Measurements from ENCODE around the gene ZNF581.

ZNF581 gene

GRCh38 chr19:55643003-55643886 lies at the start of gene ZNF581:
ZNF581 (plus strand) TSS chr19:55643649; CDS start chr19:55644572, 923 bp downstream.
- DNase-seq: peak; percentile 81

- DNase-seq: no peak
Observed at GRCh38 chr19:55594996-55595545, 48.4 kb upstream of the ZNF581 start.

- no peak for DNase-seq
Observed at GRCh38 chr19:55596304-55596703, 47.1 kb upstream of the ZNF581 start.

- no peak for DNase-seq
Observed at GRCh38 chr19:55597501-55597921, 45.9 kb upstream of the ZNF581 start.

- no peak for DNase-seq
Observed at GRCh38 chr19:55598034-55598433, 45.4 kb upstream of the ZNF581 start.

- peak; percentile 87 for DNase-seq
Observed at GRCh38 chr19:55598719-55599467, 44.6 kb upstream of the ZNF581 start.

- DNase-seq: peak; percentile 96
Observed at GRCh38 chr19:55599468-55599841, 44.0 kb upstream of the ZNF581 start, which contains the start of gene FIZ1. FIZ1 (minus strand) TSS chr19:55599517; CDS start chr19:55597865, 1,652 bp downstream.

- peak; percentile 82 for DNase-seq
Observed at GRCh38 chr19:55599842-55600661, 43.4 kb upstream of the ZNF581 start, which contains the start of gene ZNF524. ZNF524 (plus strand) TSS chr19:55600288; CDS start chr19:55602113, 1,825 bp downstream.

- no peak for DNase-seq
Observed at GRCh38 chr19:55600662-55601028, 42.8 kb upstream of the ZNF581 start.

- no peak for DNase-seq
Observed at GRCh38 chr19:55601084-55601483, 42.4 kb upstream of the ZNF581 start.

- DNase-seq: no peak
Observed at GRCh38 chr19:55602104-55603001, 41.1 kb upstream of the ZNF581 start.

GRCh38 chr19:55603115-55603514 lies 40.3 kb upstream of the ZNF581 start:
- DNase-seq: no peak

- no peak for DNase-seq
Observed at GRCh38 chr19:55603581-55604292, 39.7 kb upstream of the ZNF581 start.

- DNase-seq: peak; percentile 98
Observed at GRCh38 chr19:55605207-55605636, 38.2 kb upstream of the ZNF581 start.

- peak; percentile 67 for DNase-seq
Observed at GRCh38 chr19:55605637-55606470, 37.6 kb upstream of the ZNF581 start, which contains the start of gene ZNF865. ZNF865 (plus strand) TSS chr19:55605647; CDS start chr19:55613619, 7,972 bp downstream.

GRCh38 chr19:55606471-55606787 lies 37.0 kb upstream of the ZNF581 start:
- DNase-seq: no peak

GRCh38 chr19:55606817-55607216 lies 36.6 kb upstream of the ZNF581 start:
- no peak for DNase-seq

GRCh38 chr19:55609326-55609725 lies 34.1 kb upstream of the ZNF581 start:
- DNase-seq: no peak

- no peak for DNase-seq
Observed at GRCh38 chr19:55611300-55611982, 32.0 kb upstream of the ZNF581 start.

All from activated CD8-positive, alpha-beta memory T cell treated with anti-CD3 and anti-CD28 coated beads, Interleukin-2, amount 50 U/mL, for 4 hours (primary cell).